IPS-11a (cell line): ENCODE data around the gene WNK2.

ENCODE experiments used
- H3K4me3 ChIP-seq: one replicate; pipeline ENCODE4 v1.5.1; 2013; ENCODE audit warnings: low read depth, low read length, control low read depth

WNK2 gene

GRCh38 chr9:93263334-93264229, 79.6 kb downstream of the WNK2 start:
- H3K4me3 ChIP-seq, result no peak overlapping the region

- H3K4me3 ChIP-seq, result no peak overlapping the region
Measured at GRCh38 chr9:93264338-93265125, 80.6 kb downstream of the WNK2 start.

- no peak overlapping the region for H3K4me3 ChIP-seq
Measured at GRCh38 chr9:93265301-93265971, 81.5 kb downstream of the WNK2 start.

GRCh38 chr9:93265972-93266371, 82.0 kb downstream of the WNK2 start:
- H3K4me3 ChIP-seq, result no peak overlapping the region

- H3K4me3 ChIP-seq, result no peak overlapping the region
Measured at GRCh38 chr9:93266521-93267001, 82.6 kb downstream of the WNK2 start.

- no peak overlapping the region for H3K4me3 ChIP-seq
Measured at GRCh38 chr9:93267091-93267541, 83.2 kb downstream of the WNK2 start.

GRCh38 chr9:93267681-93268505, 84.0 kb downstream of the WNK2 start:
- no peak overlapping the region for H3K4me3 ChIP-seq

GRCh38 chr9:93268551-93269314, 84.8 kb downstream of the WNK2 start:
- H3K4me3 ChIP-seq, result no peak overlapping the region

GRCh38 chr9:93270976-93271375, 87.0 kb downstream of the WNK2 start:
- H3K4me3 ChIP-seq, result no peak overlapping the region

- H3K4me3 ChIP-seq, result no peak overlapping the region
Measured at GRCh38 chr9:93276973-93277372, 93.0 kb downstream of the WNK2 start.

- H3K4me3 ChIP-seq, result no peak overlapping the region
Measured at GRCh38 chr9:93278144-93278543, 94.2 kb downstream of the WNK2 start.

GRCh38 chr9:93280661-93281259, 96.8 kb downstream of the WNK2 start:
- H3K4me3 ChIP-seq, result no peak overlapping the region

GRCh38 chr9:93286252-93287188, 102.6 kb downstream of the WNK2 start:
- H3K4me3 ChIP-seq, result no peak overlapping the region

GRCh38 chr9:93287189-93287552, 103.2 kb downstream of the WNK2 start:
- no peak overlapping the region for H3K4me3 ChIP-seq

GRCh38 chr9:93287593-93287992, 103.7 kb downstream of the WNK2 start:
- H3K4me3 ChIP-seq, result no peak overlapping the region

GRCh38 chr9:93288341-93288740, 104.4 kb downstream of the WNK2 start:
- no peak overlapping the region for H3K4me3 ChIP-seq

GRCh38 chr9:93288891-93289883, 105.2 kb downstream of the WNK2 start:
- H3K4me3 ChIP-seq, result no peak overlapping the region
